Lower lobe of right lung (tissue), 2 donors: ENCODE measurements around the gene LRRC15. TPM values are rescaled to one million over a fixed set of nuclear protein-coding genes. Genes with fewer than 3 reads are reported as not detected.
A peak's percentile ranks its signal among the peaks of the same experiment; 100 is the strongest.

ENCODE experiments used
- ATAC-seq, 2 donors: fragments of 200-7000 bp; cut with Tn5 transposase; one replicate each; pipeline ENCODE4 v1.9.1; 2020 to 2022; ENCODE audit warnings: mild to moderate bottlenecking in 2 of 2, moderate library complexity in 2 of 2
- DNase-seq: peaks from one replicate; pipeline ENCODE4 v3.0.0-alpha.2; 2020
- H3K27ac ChIP-seq: fragments of 200-600 bp; one replicate; pipeline ENCODE4 v1.8.0; 2022
- H3K27me3 ChIP-seq: fragments of 200-600 bp; one replicate; pipeline ENCODE4 v1.8.0; 2022; ENCODE audit warnings: low read depth
- H3K36me3 ChIP-seq: fragments of 200-600 bp; one replicate; pipeline ENCODE4 v1.8.0; 2022; ENCODE audit warnings: mild to moderate bottlenecking
- H3K4me1 ChIP-seq: fragments of 200-600 bp; one replicate; pipeline ENCODE4 v1.8.0; 2022
- H3K4me3 ChIP-seq: fragments of 200-600 bp; one replicate; pipeline ENCODE4 v1.8.0; 2022; ENCODE audit warnings: mild to moderate bottlenecking
- H3K9me3 ChIP-seq: fragments of 200-600 bp; one replicate; pipeline ENCODE4 v1.8.0; 2022
- intact Hi-C: fragments of 100-400 bp; cut with DNase I; formaldehyde crosslinking; loops from one replicate; pipeline ENCODE4 v1.11.0; 2022
- total RNA-seq: library from RNA; stranded (reverse); fragmentation: NEBNext Ultra II Directional; extraction: Animal tissue kit (Norgen Biotek cat#: 25700); gene quantifications from one replicate; pipeline ENCODE4 v1.2.1, GENCODE V29; 2021
- TF ChIP-seq, protein P1 (sequence below): fragments of 200-600 bp; IDR thresholded peaks from one replicate; pipeline ENCODE4 v1.8.0; 2022; ENCODE audit warnings: antibody characterized with exemption, mild to moderate bottlenecking
- donor health status: DM: no; HTN: yes; CAD: no; lungs with severe emphysema.

The LRRC15 gene
- total RNA-seq, 1 donor from 2014 or later = 0.24 TPM

GRCh38 chr3:194326968-194327217, 42.6 kb downstream of the LRRC15 start:
- intact Hi-C loops = no loop called here
- peaks cover 7% of the 10 kb centered on the region for H3K4me1 ChIP-seq
- ATAC-seq = no peak

GRCh38 chr3:194326192-194326967, 43.2 kb downstream of the LRRC15 start:
- DNase-seq (no peak), ATAC-seq (no peak)
- Histone ChIP-seq H3K9me3 (no peaks in the 10 kb centered on the region), H3K27ac (no peak overlapping the region), H3K36me3 (no peaks in the 10 kb centered on the region), H3K27me3 (peaks cover 3% of the 10 kb centered on the region), H3K4me1 (peaks cover 7% of the 10 kb centered on the region), H3K4me3 (no peak overlapping the region)
- TF ChIP-seq, protein P1, sequence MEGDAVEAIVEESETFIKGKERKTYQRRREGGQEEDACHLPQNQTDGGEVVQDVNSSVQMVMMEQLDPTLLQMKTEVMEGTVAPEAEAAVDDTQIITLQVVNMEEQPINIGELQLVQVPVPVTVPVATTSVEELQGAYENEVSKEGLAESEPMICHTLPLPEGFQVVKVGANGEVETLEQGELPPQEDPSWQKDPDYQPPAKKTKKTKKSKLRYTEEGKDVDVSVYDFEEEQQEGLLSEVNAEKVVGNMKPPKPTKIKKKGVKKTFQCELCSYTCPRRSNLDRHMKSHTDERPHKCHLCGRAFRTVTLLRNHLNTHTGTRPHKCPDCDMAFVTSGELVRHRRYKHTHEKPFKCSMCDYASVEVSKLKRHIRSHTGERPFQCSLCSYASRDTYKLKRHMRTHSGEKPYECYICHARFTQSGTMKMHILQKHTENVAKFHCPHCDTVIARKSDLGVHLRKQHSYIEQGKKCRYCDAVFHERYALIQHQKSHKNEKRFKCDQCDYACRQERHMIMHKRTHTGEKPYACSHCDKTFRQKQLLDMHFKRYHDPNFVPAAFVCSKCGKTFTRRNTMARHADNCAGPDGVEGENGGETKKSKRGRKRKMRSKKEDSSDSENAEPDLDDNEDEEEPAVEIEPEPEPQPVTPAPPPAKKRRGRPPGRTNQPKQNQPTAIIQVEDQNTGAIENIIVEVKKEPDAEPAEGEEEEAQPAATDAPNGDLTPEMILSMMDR = no peak
- intact Hi-C loops = no loop called here

More at GRCh38 chr3:194326968-194327217, 42.6 kb downstream of the LRRC15 start:
- peaks cover 8% of the 10 kb centered on the region for H3K27me3 ChIP-seq
- H3K4me3 ChIP-seq = no peak overlapping the region
- no peaks in the 10 kb centered on the region for H3K36me3 ChIP-seq
- no peak for DNase-seq
- no peak overlapping the region for H3K27ac ChIP-seq
- H3K9me3 ChIP-seq = no peaks in the 10 kb centered on the region
- TF ChIP-seq, protein P1 = no peak

- DNase-seq = no peak
- H3K27ac ChIP-seq = no peak overlapping the region
- H3K27me3 ChIP-seq = no peaks in the 10 kb centered on the region
- TF ChIP-seq, protein P1 = no peak
- intact Hi-C loops = no loop called here
- no peaks in the 10 kb centered on the region for H3K36me3 ChIP-seq
- H3K9me3 ChIP-seq = no peaks in the 10 kb centered on the region
- ATAC-seq = no peak
- peaks cover 7% of the 10 kb centered on the region for H3K4me1 ChIP-seq
- no peak overlapping the region for H3K4me3 ChIP-seq
These were observed 44.0 kb downstream of the LRRC15 start for GRCh38 chr3:194325424-194326153.

DNA sequence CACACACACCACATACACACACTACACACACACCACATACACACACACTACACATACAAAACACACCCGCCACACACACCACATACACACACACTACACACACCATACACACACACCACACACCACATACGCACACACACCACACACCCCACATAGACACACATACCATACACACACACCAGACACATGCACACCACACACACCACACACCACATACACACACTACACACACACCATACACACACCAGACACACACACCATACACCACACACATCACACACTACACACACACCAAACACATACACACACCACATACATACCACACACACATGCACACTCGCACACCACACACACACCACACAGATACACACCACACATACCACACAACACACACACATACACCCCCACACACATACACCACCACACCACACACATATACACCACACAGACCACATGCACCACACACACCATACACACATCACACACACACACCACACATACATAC, 44.7 kb downstream of the LRRC15 start:
- Histone ChIP-seq H3K4me3 (no peak overlapping the region), H3K9me3 (no peaks in the 10 kb centered on the region), H3K27me3 (no peaks in the 10 kb centered on the region), H3K36me3 (no peaks in the 10 kb centered on the region), H3K4me1 (peaks cover 7% of the 10 kb centered on the region), H3K27ac (no peak overlapping the region)
- ATAC-seq (no peak), DNase-seq (no peak)
- TF ChIP-seq, protein P1 = no peak
- intact Hi-C loops = no loop called here

GRCh38 chr3:194323785-194324735, 45.5 kb downstream of the LRRC15 start:
- TF ChIP-seq, protein P1 = no peak
- DNase-seq = no peak
- intact Hi-C loops = no loop called here
- peaks cover 7% of the 10 kb centered on the region for H3K4me1 ChIP-seq
- ATAC-seq = peak; percentile 51 to 60
- no peak overlapping the region for H3K27ac ChIP-seq
- no peaks in the 10 kb centered on the region for H3K27me3 ChIP-seq
- no peaks in the 10 kb centered on the region for H3K36me3 ChIP-seq
- H3K9me3 ChIP-seq = peaks cover 3% of the 10 kb centered on the region
- H3K4me3 ChIP-seq = peak overlapping the region; percentile 41
